GM19324 (cell line): Measurements from ENCODE around the gene LILRB5.
"Not testable (repeated sequence)": the region's sequence is repeated elsewhere in the genome, so short reads cannot be mapped to it uniquely, and the experiment has no call there.

Experiments
- ATAC-seq: cut with Tn5 transposase; IDR thresholded peaks from one replicate; pipeline ENCODE4 v1.9.1; 2021; ENCODE audit warnings: mild to moderate bottlenecking, moderate library complexity; ENCODE audit not compliant: unreplicated experiment, low FRiP score

LILRB5 gene

DNA sequence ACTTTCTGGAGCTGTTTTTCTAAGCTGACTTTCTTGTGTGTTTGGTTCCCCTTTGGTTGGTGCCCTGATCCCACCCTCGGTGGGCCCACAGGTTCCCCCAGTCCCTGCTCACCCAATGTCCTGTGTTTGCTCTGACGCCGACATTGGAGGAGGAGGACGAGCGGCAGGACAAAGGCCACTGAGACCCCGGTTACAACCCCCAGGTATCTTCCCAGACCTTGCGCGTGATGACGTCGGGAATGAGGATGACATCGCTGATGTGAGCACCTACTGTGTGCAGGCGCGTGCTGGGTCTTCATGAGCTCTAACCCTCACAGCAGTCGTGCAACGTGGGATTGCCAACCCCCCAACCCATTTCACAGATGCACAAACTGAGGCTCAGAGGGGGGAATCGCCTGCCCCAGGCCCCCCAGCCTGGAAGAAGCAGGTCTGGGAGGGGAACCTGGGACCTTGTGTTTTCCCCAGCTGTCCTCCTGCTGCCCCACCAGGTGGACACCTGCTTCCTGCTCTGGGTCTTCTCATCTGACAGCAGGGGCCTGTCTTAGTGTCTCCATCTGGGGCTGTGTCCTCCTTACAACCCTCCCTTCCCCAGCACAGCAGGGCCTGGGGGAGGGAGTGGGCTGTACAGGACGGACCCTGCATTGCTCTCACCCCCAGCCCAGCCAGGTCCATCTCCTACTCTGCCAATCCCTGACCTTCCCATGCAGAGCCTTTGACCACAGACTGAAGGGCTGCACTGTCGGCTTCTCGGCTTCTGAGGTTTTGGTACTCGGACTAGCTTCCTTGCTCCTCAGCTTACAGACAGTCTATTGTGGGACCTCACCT, 9.8 kb downstream of the LILRB5 start:
- no peak for ATAC-seq

DNA sequence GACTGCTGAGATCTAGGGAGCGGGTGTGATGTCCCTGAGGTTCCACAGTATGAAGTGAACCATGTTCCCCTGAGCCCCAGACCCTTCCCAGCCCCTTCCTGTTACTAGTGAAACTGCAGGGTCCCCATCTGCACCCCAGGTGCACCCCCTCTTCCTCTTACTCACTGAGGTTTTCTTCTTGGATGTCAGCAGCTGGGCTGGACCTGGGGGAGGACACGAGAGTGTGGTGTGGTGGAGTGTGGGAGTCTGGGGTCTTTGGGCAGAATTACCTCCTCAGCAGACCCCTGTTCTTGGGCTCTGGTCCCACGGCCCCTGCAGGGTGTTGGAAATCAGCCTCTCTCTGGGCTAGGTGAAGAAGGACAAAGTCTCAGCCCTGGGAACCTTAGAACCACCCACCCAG, 11.1 kb downstream of the LILRB5 start:
- ATAC-seq: no peak

DNA sequence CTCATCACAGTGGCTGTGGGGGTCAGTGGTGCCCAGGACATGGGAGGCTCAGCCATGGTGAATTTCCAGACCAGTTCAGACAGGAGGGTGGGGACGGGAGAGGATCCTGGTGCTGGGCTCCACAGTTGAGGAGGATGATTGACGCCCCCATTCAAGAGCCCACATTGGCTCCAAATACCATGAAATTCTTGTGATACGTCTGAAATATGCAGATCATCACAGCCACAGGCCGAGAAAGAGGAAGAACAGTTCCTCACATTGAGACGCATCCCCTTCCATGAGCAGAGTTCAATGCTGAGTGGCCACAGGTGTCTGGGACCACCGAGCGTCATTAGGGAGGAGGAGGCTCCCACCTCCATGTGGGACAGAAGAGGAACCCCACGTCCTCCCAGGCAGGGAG, 13.3 kb downstream of the LILRB5 start:
- ATAC-seq: not testable (repeated sequence)

DNA sequence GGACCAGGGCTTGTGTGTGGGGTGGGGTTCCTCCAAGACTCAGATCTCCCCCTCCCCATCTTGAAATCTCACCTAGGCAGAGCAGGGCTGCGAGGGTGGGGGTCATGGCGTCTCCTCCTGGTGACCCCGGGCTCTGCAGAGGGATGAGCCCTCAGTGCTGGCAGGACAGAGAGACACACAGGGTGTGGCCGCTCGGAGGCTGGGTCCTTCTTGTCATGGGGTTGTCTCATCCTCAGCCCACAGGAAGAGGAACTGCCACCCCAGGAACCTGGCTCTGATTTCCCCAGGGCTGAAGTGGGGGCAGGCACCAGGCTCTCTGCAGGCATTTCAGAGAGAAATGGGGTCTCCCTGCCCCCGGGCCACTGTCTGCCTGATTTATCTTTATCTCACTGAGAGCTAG, 14.4 kb downstream of the LILRB5 start, which contains the start of gene LILRA6:
LILRA6 (minus strand) TSS at position 145 of the 400 bp plus-strand sequence.
- not testable (repeated sequence) for ATAC-seq

DNA sequence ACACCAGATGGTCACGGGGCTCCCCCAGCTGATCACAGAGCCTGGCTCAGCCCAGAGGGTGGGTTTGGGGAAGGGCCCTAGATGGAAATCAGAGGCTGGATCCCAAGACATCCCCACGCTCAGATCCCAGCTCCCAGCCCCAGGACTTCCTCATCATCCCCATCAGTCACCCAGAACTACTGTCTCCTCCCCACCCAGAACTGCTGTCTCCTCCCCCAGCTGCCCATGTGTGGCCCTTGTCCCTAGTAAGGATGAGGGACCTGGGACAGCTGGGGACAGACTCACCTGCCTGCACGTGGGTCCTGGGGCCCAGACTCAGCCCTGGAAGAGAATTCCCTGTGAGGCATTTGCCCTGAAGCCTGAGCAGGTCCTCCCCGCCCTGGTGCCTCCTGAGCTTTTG, 14.8 kb downstream of the LILRB5 start:
- not testable (repeated sequence) for ATAC-seq

DNA sequence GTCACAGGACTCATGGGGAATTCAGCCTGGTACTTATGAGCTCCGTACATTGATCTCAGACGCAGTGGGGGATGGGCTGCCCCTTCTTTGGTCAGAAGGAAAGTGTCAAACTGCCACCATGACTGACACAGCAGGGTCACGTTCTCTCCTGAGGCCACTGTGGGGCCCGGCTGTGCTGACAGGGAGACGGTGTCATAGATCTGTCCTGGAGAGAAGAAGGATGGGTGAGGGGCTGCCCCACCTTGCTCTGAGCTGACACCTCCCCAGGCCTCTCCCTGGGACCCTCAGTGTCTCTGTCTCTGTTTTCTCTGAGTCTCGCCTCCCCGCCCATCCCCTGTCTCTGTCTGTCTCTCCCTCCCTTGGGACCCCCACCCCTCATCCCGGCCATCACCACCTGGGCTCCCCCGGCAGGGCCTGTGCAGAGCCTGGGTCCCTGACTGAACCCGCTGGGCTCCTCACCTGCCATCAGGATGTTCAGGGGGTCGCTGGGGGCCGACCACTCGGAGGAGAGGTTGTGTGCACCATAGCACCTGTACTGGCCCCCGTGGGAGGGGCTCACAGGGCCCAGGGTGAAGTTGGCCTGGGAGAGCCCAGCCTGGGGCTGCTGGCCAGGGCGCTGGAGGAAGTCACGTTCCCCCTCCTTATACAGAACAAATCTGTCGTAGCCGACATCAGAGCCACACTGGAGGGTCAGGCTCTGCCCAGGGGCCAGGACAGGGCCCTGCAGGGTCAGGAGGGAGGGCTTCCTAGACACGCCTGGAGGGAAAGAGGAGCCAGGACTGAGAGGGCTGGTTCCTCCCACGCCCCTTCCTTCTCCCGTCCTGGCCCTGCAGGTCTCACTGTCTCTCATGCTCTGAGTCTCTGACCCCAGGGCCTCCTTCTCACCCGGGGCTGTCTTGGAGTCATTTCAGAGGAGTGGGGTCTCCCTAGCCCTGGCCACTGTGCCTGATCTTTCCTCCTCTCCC, 16.4 kb downstream of the LILRB5 start:
- ATAC-seq: not testable (repeated sequence)

DNA sequence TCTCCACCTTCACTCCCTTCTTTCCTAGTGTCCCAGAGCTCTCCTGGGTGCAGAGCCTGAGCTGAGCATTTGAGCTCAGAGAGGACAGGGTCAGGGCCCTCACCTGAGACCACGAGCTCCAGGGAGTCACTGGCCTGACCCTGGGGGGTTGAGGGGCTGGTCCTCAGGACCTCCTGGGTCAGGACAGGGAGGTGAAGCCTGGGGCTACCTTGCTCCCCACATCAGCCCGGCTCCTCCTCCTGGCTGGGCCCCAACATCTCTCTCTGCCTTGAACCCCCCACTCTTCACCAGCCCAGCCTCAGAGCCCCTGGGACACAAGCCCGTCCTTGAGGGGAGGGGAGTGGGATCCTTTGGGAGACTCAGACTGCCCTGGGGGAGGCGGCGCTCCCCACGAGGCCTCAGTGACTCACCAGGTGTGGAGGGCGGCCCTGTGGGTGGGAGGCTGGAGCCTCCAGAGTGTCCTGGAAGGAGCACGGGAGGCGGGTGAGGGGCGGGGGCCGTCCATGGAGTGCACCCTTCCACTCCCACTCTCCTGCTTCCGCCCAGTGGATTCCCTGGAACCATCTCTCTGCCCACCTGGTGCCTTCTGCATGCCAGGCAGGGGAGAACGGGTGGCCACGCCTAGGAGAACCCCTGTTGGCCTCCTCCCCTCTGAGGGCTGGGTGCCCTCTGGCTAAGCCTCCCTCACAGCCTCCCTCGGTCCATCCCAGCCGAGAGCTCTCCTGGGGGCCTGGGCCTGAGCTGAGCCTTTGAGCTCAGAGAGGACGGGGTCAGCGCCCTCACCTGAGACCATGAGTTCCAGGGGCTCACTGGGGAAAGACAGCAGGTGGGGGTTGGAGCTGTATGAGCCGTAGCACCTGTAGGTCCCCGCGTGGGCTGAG, 17.3 kb downstream of the LILRB5 start:
- not testable (repeated sequence) for ATAC-seq

DNA sequence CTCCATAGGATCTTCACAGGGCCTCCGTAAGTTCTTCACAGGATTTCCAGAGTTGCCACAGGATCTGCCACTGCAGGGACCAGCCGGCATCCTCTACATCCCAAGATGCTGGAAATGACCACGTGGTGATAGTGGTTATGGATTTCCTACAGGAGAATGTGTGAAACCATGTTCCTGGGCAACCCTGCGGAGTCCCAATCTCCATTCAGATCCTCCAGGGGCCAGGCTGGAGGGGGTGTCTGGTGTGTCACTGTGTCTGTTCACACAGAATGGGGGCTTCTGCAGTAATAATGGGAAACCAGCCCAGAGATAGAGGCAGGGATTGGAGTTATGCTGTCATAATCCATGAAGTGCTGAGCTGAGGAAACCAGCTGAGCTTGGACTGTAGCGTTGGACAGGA, 23.1 kb downstream of the LILRB5 start:
- ATAC-seq: no peak

DNA sequence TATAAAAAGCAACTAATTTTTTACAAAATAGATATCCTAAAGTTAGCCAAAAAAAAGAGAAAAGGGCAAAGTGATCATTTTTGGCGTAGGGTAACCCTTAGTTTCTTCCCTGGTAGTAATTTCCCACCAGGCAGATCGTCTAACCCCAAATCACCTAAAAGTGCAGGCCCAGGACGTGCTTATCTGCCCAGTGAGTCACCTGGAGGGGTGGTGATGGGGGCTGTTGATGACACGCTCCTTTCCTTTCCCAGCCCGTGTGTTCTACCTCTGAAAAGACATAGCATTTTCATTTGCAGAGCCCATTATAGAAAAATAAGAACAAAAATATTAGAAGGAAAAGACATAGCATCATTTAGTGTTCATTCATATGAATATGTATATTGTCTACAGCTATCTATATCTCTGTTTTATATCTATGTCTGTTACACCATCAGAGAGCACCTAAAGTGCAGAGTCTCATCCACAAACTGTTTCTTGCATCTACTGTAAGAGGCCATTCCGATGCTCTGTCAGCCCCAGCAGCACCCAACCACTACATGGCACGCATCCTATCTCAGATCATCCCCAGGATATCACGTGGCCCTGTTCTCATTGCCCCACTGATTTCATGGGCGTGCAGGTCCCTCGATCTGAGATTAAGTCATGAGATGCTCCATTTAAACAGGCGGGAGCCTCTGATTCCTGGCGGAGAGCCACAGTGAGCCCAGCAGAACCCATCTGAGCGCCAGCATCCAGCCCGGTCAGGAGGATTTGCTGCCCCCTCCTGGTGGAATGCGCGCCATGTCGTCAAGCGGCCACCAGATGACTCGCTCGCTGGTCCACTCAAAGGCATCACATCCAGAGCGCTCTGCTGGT, 25.8 kb downstream of the LILRB5 start:
- peak; percentile 63 for ATAC-seq

DNA sequence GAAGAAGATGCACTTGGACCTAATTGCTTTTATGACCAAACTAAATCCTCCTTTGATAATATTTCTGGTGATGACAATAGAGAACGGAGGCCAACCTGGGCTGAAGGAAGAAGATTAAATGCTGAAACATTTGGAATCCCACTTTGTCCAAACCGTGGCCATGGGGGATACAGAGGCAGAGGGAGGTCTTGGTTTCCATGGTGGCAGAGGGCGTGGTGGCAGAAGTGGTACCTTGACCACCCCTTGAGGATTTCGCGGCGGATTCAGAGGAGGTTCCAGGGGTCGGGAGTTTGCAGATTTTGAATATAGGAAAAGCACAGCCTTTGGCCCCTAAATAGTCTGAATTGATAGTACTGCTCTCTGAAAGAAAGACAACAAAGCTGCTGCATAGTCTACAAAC, 27.0 kb downstream of the LILRB5 start:
- no peak for ATAC-seq

DNA sequence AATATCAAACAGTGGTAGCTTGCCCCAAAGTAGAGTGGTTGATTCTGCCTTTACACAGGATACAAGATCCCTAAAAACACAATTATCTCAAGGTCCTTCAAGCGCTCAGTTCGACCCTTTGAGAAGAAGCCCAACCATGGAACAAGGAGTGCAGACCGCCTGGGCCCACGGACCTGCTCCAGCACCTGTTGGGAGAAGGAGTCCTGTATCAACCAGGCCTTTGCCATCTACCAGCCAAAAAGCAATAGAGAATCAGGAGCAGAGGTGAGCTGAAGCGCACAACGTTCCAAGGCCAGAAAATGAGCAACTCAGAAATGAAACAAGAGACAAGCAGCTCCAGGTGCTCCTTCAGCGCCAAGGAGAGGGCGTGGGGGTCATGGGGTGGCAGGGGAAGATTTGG, 27.9 kb downstream of the LILRB5 start:
- ATAC-seq: no peak

DNA sequence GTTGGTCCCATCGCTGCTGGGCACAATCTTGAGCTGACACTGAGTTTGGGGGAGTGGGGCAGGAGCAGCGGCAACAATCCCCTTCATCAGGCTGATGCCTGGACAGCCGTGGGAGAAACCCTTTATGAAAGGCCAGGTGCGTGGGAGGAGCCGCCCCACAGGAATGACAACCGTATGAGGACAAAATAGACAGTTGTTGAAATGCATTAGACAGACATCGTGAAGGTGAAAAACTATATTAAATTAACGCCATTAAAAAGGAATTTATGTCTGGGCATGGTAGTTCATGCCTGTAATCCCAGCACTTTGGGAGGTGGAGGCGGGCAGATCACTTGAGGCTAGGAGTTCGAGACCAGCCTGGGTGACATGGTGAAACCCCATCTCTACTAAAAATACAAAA, 32.5 kb downstream of the LILRB5 start:
- ATAC-seq: not testable (repeated sequence)

DNA sequence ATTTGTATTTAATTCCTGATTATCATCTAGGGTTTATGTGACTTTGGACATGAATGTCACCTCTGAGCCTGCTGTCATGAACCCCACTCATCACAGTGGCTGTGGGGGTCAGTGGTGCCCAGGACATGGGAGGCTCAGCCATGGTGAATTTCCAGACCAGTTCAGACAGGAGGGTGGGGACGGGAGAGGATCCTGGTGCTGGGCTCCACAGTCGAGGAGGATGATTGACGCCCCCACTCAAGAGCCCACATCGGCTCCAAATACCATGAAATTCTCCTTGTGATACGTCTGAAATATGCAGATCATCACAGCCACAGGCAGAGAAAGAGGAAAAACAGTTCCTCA, 33.2 kb downstream of the LILRB5 start:
- not testable (repeated sequence) for ATAC-seq

DNA sequence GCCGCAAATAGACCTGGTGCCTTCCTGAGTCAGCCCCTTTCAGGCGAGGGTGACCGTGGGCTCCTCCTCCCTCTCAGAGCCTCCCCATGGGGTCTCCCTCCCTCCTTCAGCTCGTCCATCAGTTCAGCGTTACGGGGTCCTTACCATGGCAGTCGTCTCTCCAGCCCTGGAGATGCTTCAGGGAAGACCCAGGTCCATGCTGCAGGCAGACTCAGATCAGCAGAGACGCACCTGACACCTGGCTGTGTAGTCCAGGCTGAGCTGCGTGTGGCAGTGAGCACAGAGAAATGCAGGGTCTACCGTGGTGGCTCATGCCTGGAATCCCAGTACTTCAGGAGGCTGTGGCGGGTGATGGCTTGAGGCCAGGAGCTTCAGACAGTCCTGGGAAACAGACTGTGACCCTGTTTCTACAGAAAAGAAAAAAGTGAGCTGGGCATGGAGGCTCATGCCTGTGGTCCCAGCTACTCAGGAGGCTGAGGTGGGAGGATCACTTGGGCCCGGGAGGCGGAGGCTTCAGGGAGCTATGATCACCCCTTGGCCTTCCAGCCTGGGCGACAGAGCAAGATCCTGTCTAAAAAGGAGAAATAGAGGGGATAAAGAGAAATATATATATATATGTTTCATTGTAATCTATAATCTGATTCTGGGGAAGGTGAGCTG, 33.7 kb downstream of the LILRB5 start:
- ATAC-seq: not testable (repeated sequence)

DNA sequence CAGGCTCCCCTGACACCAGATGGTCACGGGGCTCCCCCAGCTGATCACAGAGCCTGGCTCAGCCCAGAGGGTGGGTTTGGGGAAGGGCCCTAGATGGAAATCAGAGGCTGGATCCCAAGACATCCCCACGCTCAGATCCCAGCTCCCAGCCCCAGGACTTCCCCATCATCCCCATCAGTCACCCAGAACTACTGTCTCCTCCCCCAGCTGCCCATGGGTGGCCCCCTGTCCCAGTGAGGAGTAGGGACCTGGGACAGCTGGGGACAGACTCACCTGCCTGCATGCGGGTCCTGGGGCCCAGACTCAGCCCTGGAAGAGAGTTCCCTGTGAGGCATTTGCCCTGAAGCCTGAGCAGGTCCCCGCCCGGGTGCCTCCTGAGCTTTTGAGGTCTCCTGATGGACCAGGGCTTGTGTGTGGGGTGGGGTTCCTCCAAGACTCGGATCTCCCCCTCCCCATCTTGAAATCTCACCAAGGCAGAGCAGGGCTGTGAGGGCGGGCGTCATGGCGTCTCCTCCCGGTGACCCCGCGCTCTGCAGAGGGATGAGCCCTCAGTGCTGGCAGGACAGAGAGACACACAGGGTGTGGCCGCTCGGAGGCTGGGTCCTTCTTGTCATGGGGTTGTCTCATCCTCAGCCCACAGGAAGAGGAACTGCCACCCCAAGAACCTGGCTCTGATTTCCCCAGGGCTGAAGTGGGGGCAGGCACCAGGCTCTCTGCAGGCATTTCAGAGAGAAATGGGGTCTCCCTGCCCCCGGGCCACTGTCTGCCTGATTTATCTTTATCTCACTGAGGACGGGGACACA, 34.4 kb downstream of the LILRB5 start, which contains the start of gene LILRB3:
LILRB3 (minus strand) TSS at position 534 of the 803 bp plus-strand sequence; CDS start at position 503, 31 bp downstream.
- ATAC-seq: not testable (repeated sequence)

DNA sequence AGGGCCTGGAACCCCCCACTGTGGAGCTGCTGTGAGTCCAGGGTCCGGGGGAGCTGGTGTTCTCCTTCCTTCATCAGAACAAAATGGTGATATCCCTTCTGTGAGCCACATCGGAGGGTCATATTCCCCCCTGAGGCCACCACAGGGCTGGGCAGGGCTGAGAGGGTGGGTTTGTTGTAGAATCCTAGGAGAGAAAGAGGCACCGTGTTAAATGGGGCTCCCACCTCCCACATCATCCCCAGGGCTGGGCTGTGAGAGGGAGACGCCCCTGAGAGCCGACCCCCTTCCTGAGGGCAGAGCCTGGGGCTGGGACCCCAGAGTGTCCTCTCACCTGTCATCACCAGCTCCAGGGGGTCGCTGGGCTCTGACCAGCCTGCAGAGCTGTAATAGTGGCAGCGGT, 35.1 kb downstream of the LILRB5 start:
- ATAC-seq: not testable (repeated sequence)

DNA sequence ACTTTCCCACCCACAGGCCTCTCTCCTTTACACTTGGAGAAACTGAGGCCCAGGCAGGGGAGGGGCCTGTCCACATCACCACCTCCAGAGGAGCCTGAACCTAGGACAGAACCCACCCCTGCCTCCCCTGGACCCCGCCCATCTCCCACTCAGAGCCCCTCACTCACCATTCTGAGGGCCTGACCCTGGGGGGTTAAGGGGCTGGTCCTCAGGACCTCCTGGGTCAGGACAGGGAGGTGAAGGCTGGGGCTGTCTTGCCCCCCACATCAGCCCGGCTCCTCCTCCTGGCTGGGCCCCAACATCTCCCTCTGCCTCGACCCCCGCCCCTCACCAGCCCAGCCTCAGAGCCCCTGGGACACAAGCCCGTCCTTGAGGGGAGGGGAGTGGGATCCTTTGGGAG, 37.4 kb downstream of the LILRB5 start:
- not testable (repeated sequence) for ATAC-seq
